Measurements from ENCODE around the gene CR1.
"Not testable (repeated sequence)": the region's sequence is repeated elsewhere in the genome, so short reads cannot be mapped to it uniquely, and the experiment has no call there.

CR1 gene

GRCh38 chr1:207495801-207496792 lies at the start of gene CR1:
TSS of gene CR1 (plus strand) at chr1:207496157. CDS start at chr1:207496268, 111 bp downstream.
- no peak for DNase-seq

GRCh38 chr1:207453710-207454045 lies 42.3 kb upstream of the CR1 start:
- no peak for DNase-seq

GRCh38 chr1:207454046-207454964 lies 41.7 kb upstream of the CR1 start, which contains the start of gene CR2:
TSS of gene CR2 (plus strand) at chr1:207454328. CDS start at chr1:207454419, 91 bp downstream.
- DNase-seq = peak; percentile 5 to 46

- DNase-seq = no peak
These were observed 40.7 kb upstream of the CR1 start for GRCh38 chr1:207455183-207455754.

- no peak for DNase-seq
These were observed 37.5 kb upstream of the CR1 start for GRCh38 chr1:207458414-207458813.

- no peak for DNase-seq
These were observed 36.9 kb upstream of the CR1 start for GRCh38 chr1:207459008-207459407.

GRCh38 chr1:207461649-207462048 lies 34.3 kb upstream of the CR1 start:
- no peak for DNase-seq

- DNase-seq = no peak
These were observed 33.4 kb upstream of the CR1 start for GRCh38 chr1:207462535-207462934.

- DNase-seq = no peak
These were observed 32.9 kb upstream of the CR1 start for GRCh38 chr1:207463021-207463420.

GRCh38 chr1:207463571-207463970 lies 32.4 kb upstream of the CR1 start:
- DNase-seq = no peak

- no peak for DNase-seq
These were observed 25.0 kb upstream of the CR1 start for GRCh38 chr1:207470927-207471326.

- DNase-seq = no peak
These were observed 21.7 kb upstream of the CR1 start for GRCh38 chr1:207474210-207474609.

GRCh38 chr1:207486198-207486597 lies 9.8 kb upstream of the CR1 start:
- no peak for DNase-seq

- no peak for DNase-seq
These were observed 8.3 kb upstream of the CR1 start for GRCh38 chr1:207487636-207488035.

GRCh38 chr1:207493212-207493611 lies 2.7 kb upstream of the CR1 start:
- no peak for DNase-seq

GRCh38 chr1:207494171-207494570 lies 1.8 kb upstream of the CR1 start:
- no peak for DNase-seq

GRCh38 chr1:207495281-207495680 lies 676 bp upstream of the CR1 start:
- DNase-seq = not testable (repeated sequence)

GRCh38 chr1:207497941-207498340 lies 2.0 kb downstream of the CR1 start:
- no peak for DNase-seq

- peak; percentile 20 to 28 for DNase-seq
These were observed 3.6 kb downstream of the CR1 start for GRCh38 chr1:207499573-207499972.

- no peak for DNase-seq
These were observed 4.3 kb downstream of the CR1 start for GRCh38 chr1:207500306-207500705.

GRCh38 chr1:207501071-207501470 lies 5.1 kb downstream of the CR1 start:
- no peak for DNase-seq

GRCh38 chr1:207502726-207503125 lies 6.8 kb downstream of the CR1 start:
- no peak for DNase-seq

GRCh38 chr1:207503950-207504349 lies 8.0 kb downstream of the CR1 start:
- no peak for DNase-seq

Measured in NCI-H1930 (cell line).